Retina (tissue), 1 donor: Measurements from ENCODE around the gene HELZ.
"Not testable (repeated sequence)": the region's sequence is repeated elsewhere in the genome, so short reads cannot be mapped to it uniquely, and the experiment has no call there.

Experiments
- DNase-seq: peaks from one replicate; pipeline ENCODE4 v3.0.0-alpha.2; 2016

The HELZ gene

GRCh38 chr17:67262435-67263117 lies 17.6 kb upstream of the HELZ start:
- DNase-seq = no peak

GRCh38 chr17:67260170-67260987 lies 15.4 kb upstream of the HELZ start:
- no peak for DNase-seq

- DNase-seq = no peak
Observed at GRCh38 chr17:67258821-67259468, 13.9 kb upstream of the HELZ start.

- DNase-seq = no peak
Observed at GRCh38 chr17:67256075-67256732, 11.2 kb upstream of the HELZ start.

- no peak for DNase-seq
Observed at GRCh38 chr17:67253384-67253783, 8.4 kb upstream of the HELZ start.

- not testable (repeated sequence) for DNase-seq
Observed at GRCh38 chr17:67251586-67251985, 6.6 kb upstream of the HELZ start.

- no peak for DNase-seq
Observed at GRCh38 chr17:67248291-67248690, 3.3 kb upstream of the HELZ start.

- DNase-seq = no peak
Observed at GRCh38 chr17:67247416-67247900, 2.5 kb upstream of the HELZ start.

GRCh38 chr17:67246653-67247415 lies 1.8 kb upstream of the HELZ start:
- DNase-seq = no peak

GRCh38 chr17:67246403-67246652 lies 1.3 kb upstream of the HELZ start:
- no peak for DNase-seq

- peak; percentile 73 for DNase-seq
Observed at GRCh38 chr17:67245694-67246402, 852 bp upstream of the HELZ start.

GRCh38 chr17:67244431-67245072 lies 444 bp downstream of the HELZ start:
- peak; percentile 73 for DNase-seq

- no peak for DNase-seq
Observed at GRCh38 chr17:67243284-67243683, 1.7 kb downstream of the HELZ start.

- no peak for DNase-seq
Observed at GRCh38 chr17:67241719-67242341, 3.2 kb downstream of the HELZ start.

- no peak for DNase-seq
Observed at GRCh38 chr17:67239597-67239996, 5.4 kb downstream of the HELZ start.

- no peak for DNase-seq
Observed at GRCh38 chr17:67238991-67239390, 6.0 kb downstream of the HELZ start.

- DNase-seq = no peak
Observed at GRCh38 chr17:67232441-67232840, 12.6 kb downstream of the HELZ start.

- DNase-seq = no peak
Observed at GRCh38 chr17:67229109-67229955, 15.7 kb downstream of the HELZ start.

GRCh38 chr17:67227488-67227887 lies 17.5 kb downstream of the HELZ start:
- no peak for DNase-seq

GRCh38 chr17:67225316-67225715 lies 19.7 kb downstream of the HELZ start:
- no peak for DNase-seq
